ENCODE data around the gene EMSY. TPM values are rescaled to one million over a fixed set of nuclear protein-coding genes. Genes with fewer than 3 reads are reported as not detected.
"Not testable (repeated sequence)": the region's sequence is repeated elsewhere in the genome, so short reads cannot be mapped to it uniquely, and the experiment has no call there.

The EMSY gene, protein sequence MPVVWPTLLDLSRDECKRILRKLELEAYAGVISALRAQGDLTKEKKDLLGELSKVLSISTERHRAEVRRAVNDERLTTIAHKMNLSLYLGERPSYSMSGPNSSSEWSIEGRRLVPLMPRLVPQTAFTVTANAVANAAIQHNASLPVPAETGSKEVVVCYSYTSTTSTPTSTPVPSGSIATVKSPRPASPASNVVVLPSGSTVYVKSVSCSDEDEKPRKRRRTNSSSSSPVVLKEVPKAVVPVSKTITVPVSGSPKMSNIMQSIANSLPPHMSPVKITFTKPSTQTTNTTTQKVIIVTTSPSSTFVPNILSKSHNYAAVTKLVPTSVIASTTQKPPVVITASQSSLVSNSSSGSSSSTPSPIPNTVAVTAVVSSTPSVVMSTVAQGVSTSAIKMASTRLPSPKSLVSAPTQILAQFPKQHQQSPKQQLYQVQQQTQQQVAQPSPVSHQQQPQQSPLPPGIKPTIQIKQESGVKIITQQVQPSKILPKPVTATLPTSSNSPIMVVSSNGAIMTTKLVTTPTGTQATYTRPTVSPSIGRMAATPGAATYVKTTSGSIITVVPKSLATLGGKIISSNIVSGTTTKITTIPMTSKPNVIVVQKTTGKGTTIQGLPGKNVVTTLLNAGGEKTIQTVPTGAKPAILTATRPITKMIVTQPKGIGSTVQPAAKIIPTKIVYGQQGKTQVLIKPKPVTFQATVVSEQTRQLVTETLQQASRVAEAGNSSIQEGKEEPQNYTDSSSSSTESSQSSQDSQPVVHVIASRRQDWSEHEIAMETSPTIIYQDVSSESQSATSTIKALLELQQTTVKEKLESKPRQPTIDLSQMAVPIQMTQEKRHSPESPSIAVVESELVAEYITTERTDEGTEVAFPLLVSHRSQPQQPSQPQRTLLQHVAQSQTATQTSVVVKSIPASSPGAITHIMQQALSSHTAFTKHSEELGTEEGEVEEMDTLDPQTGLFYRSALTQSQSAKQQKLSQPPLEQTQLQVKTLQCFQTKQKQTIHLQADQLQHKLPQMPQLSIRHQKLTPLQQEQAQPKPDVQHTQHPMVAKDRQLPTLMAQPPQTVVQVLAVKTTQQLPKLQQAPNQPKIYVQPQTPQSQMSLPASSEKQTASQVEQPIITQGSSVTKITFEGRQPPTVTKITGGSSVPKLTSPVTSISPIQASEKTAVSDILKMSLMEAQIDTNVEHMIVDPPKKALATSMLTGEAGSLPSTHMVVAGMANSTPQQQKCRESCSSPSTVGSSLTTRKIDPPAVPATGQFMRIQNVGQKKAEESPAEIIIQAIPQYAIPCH (N-terminal part only)
- 10 to 100 TPM; 12.8 to 59.3 (median 20.6) TPM for total RNA-seq

DNA sequence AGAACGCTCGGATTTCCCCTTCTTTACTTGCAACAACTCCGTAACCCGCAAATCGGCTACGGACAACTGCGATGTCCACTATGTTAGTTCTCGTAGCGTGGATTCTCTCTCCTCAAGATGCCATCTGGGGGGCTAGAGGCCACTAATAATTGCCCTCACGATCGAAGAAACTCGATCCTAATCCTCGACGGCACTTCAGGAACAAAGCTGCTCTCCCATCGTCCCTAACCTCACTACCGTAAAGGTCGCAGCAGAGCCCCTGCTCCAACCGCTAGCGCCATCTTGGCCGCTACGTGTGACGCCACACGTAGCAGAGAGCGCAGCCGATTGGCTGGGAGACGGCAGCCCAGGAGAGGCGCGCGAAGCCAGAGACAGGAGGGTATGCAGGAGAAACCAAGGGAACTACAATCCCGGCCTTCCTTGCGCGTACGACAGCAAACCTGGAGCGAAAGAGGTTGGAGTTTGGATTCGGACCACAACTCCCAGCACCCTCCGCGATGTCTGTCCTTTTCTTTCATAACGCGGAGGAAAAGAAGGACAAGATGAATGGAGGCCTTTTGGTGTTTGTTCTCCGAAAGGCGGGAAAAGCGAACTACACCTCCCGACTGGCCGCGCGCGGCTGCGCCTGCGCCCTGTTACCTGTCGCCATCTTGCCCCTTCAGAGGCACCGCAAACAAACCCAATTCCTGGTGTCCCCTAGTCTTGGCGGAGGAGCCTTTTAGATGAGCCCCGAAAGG, at the start of gene EMSY:
TSS of gene EMSY (plus strand) at position 635 of the 737 bp plus-strand sequence. CDS start 1,921 bp downstream, outside the sequence.
- TF ChIP-seq, protein P1, sequence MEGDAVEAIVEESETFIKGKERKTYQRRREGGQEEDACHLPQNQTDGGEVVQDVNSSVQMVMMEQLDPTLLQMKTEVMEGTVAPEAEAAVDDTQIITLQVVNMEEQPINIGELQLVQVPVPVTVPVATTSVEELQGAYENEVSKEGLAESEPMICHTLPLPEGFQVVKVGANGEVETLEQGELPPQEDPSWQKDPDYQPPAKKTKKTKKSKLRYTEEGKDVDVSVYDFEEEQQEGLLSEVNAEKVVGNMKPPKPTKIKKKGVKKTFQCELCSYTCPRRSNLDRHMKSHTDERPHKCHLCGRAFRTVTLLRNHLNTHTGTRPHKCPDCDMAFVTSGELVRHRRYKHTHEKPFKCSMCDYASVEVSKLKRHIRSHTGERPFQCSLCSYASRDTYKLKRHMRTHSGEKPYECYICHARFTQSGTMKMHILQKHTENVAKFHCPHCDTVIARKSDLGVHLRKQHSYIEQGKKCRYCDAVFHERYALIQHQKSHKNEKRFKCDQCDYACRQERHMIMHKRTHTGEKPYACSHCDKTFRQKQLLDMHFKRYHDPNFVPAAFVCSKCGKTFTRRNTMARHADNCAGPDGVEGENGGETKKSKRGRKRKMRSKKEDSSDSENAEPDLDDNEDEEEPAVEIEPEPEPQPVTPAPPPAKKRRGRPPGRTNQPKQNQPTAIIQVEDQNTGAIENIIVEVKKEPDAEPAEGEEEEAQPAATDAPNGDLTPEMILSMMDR (IDR thresholded peaks at IDR 0.05), result no peak
- peak; percentile 97 for ATAC-seq (ENCODE audit: low FRiP score)
- peak; percentile 76 for DNase-seq (ENCODE audit: low spot score)

DNA sequence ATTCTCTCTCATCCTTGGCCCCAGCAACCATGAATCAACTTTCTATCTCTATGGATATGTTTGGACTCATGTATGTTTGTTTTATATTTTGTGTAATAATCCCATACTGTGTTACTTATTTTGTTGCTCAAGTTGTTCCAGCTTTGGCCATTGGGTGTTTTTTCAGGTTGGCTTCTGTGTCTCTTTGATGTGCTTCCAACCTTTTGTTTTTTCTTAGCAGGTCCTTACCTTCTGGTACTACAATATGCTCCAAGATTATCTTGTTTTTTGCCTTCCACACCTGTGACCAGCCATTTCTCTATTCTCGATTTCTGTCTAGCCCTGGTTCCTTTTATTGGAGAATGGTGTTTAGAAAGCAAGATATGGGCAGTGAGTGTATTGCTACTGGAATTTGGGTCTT, 49.5 kb upstream of the EMSY start:
- TF ChIP-seq, protein P1 (IDR thresholded peaks at IDR 0.05), result no peak

DNA sequence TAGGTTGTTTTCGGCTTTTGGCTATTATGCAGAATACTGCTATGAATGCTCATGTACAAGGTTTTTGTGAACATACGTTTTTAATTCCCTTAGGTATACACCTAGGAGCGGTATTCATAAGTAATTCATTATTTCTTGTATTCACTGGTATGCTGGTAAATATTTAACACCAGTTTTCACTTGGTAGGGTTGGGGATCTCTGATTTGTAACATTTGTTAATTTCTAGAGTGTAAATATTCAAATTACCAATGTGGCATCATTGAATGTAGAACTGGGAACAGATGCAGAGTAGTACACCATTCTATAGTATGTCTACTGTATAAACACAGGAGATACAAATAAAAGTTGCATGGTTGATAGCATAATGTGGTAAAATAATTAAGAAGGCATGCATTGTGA, 47.4 kb upstream of the EMSY start:
- TF ChIP-seq, protein P1 (IDR thresholded peaks at IDR 0.05), result no peak
- ATAC-seq (ENCODE audit: low FRiP score) (no peak), DNase-seq (ENCODE audit: low spot score) (no peak)

More for the DNA sequence above, 49.5 kb upstream of the EMSY start:
- DNase-seq (ENCODE audit: low spot score) (no peak), ATAC-seq (ENCODE audit: low FRiP score) (no peak)

DNA sequence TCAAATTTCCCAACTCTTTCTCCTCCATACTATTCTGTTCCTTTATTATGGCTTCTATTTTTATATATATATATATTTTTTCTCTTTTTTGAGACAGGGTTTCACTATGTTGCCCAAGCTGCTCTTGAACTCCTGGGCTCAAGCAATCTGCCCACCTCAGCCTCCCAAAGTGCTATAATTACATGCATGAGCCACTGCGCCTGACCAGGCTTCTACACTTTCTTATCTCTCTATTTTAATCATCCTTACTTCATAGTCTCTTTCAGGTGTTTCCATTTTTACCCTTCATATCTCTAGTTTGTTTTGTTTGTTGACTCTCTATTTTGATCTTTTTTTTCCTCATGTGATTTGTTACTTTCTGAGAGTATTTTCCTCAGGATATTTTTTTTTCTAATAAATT, 43.9 kb upstream of the EMSY start:
- ATAC-seq (ENCODE audit: low FRiP score) (no peak), DNase-seq (ENCODE audit: low spot score) (no peak)
- TF ChIP-seq, protein P1 (IDR thresholded peaks at IDR 0.05), result no peak

DNA sequence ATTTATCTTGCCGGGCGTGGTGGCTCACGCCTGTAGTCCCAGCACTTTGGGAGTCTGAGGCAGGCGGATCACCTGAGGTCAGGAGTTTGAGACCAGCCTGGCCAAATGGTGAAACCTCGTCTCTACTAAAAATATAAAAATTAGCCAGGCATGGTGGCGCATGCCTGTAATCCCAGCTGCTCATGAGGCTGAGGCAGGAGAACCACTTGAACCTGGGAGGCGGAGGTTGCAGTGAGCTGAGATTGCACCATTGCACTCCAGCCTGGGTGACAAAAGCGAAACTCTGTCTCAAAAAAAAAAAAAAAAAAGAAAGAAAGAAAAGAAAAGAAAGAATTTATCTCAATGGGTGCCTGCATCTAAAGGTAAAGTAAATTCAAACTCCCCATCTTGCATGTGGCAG, 43.3 kb upstream of the EMSY start:
- ATAC-seq (ENCODE audit: low FRiP score), result not testable (repeated sequence)

DNA sequence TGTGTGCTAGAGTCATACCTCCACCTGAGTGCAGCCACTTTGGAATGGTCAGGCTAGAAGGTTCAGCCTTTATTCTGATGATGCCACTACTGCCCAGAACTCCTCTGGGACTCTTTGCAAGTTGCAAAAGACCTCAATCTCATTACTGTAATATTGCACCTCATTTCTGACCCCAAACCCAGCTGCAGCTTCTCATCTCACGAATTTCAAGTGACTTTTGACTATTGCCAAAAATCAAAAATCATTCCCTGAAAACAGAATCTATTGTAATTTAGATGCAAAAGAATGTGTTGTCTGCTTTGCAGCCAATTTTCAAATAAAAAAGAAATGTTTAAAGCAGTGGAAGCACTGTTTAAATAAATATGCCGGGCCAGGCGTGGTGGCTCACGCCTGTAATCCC, 38.5 kb upstream of the EMSY start:
- ATAC-seq (ENCODE audit: low FRiP score) (no peak), DNase-seq (ENCODE audit: low spot score) (no peak)
- TF ChIP-seq, protein P1 (IDR thresholded peaks at IDR 0.05), result no peak

More for the DNA sequence above, 43.3 kb upstream of the EMSY start:
- not testable (repeated sequence) for DNase-seq (ENCODE audit: low spot score)
